ENCODE measurements around the gene NADK. TPM values are rescaled to one million over a fixed set of nuclear protein-coding genes. Genes with fewer than 3 reads are reported as not detected.

The NADK gene
- total and polyA plus RNA-seq, 2 experiments from 2014 or later: 43.0 to 43.1 TPM

- no peak overlapping the region for H2AFZ ChIP-seq
- H3K79me2 ChIP-seq (ENCODE audit: insufficient read depth): peaks cover 93% of the 10 kb centered on the region
- no peak overlapping the region for H3K9ac ChIP-seq
- no peaks in the 10 kb centered on the region for H3K27me3 ChIP-seq (replicated peaks; ENCODE audit: insufficient read depth)
- H3K9me2 ChIP-seq (ENCODE audit: insufficient read depth): no peaks in the 10 kb centered on the region
- H3K4me2 ChIP-seq (ENCODE audit: unreplicated experiment): no peak overlapping the region
- in situ Hi-C loops (cut with MboI): no loop called here
- H3K4me3 ChIP-seq: no peak overlapping the region
- TF ChIP-seq EZH2 (IDR thresholded peaks at IDR 0.05; ENCODE audit: insufficient read depth, poor library complexity, severe bottlenecking): no peak
- TF ChIP-seq EZH2phosphoT487 (IDR thresholded peaks at IDR 0.05; ENCODE audit: insufficient read depth, low read depth): no peak
- peaks cover 2% of the 10 kb centered on the region; the same call in 1 of the 2 replicates for H4K20me1 ChIP-seq (ENCODE audit: insufficient read depth)
- no peaks in the 10 kb centered on the region for H3K9me3 ChIP-seq (ENCODE audit: low read depth)
- H3K27ac ChIP-seq: no peak overlapping the region
- no peak for DNase-seq
- 86 to 95% methylated on average over 22 to 23 of the region's 23 CpGs for WGBS, 2 experiments (ENCODE audit: low coverage in 1 of 2, low lambda C conversion rate in 2 of 2, missing lambda C conversion rate in 2 of 2)
- H3F3A ChIP-seq (ENCODE audit: insufficient read depth): no peaks in the 10 kb centered on the region
- no peaks in the 10 kb centered on the region for H3K4me1 ChIP-seq (ENCODE audit: insufficient read depth)
- H3K36me3 ChIP-seq (ENCODE audit: low read depth): no peaks in the 10 kb centered on the region
These were observed 13.3 kb downstream of the NADK start for GRCh38 chr1:1764876-1765470.

DNA sequence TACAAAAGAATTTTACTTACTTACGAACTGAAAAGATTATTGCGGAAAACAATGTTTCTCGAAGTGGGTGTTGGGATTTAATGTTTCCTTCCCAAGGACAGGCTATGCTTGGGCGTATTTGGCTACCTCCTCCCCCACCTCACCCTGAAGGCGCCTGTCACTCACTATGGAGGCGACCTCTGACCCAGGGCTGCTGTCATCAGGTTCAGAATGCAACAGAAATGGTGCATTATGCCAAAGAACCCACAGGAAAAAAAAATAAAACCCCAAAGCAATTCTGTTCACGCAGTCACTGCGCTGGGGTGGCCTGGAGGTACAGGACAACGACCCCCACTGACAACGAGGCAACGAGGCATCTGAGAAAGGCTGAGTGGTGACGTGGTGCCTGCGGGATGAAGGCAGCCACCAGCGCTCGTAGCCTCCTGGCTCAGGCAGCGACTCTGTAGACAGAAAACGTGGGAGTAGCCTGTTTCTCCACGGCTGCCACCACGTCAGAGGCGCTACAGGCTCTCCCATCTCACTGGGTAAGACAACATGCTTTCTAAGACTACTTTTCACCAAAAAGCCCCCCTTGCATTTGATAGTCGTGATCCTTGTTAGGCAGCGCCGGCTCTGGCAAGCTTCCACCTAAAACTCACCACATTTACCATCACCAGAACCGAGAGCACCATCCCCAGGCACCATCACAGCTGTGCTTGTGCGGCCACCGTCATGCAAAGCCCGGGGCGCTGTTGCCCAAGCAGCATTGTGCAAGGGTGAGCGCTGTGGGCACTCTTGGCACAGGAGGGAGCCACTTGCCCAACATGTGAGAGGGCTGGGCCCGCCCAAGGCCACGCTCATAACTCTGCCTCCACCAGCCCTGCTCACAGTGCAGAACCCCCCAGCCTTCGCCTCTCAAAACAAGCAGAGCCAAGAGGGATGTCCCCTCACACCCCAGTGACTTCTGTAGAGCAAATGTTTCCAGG lies 14.3 kb downstream of the NADK start:
- Histone ChIP-seq H3K9me3 (ENCODE audit: low read depth) (no peaks in the 10 kb centered on the region), H3K27ac (no peak overlapping the region), H2AFZ (no peak overlapping the region), H3K9ac (no peak overlapping the region), H3K79me2 (ENCODE audit: insufficient read depth) (peaks cover 93% of the 10 kb centered on the region), H3K4me3 (no peak overlapping the region), H3K9me2 (ENCODE audit: insufficient read depth) (no peaks in the 10 kb centered on the region), H3K36me3 (ENCODE audit: low read depth) (no peaks in the 10 kb centered on the region), H3K4me1 (ENCODE audit: insufficient read depth) (no peaks in the 10 kb centered on the region), H3K27me3 (replicated peaks; ENCODE audit: insufficient read depth) (no peaks in the 10 kb centered on the region), H4K20me1 (ENCODE audit: insufficient read depth) (no peaks in the 10 kb centered on the region), H3K4me2 (ENCODE audit: unreplicated experiment) (no peak overlapping the region), H3F3A (ENCODE audit: insufficient read depth) (no peaks in the 10 kb centered on the region)
- WGBS, 2 experiments (ENCODE audit: low coverage in 1 of 2, low lambda C conversion rate in 2 of 2, missing lambda C conversion rate in 2 of 2): 91 to 92% methylated on average over 32 of the region's 32 CpGs
- no peak for TF ChIP-seq EZH2 (IDR thresholded peaks at IDR 0.05; ENCODE audit: insufficient read depth, poor library complexity, severe bottlenecking)
- no peak for TF ChIP-seq EZH2phosphoT487 (IDR thresholded peaks at IDR 0.05; ENCODE audit: insufficient read depth, low read depth)
- DNase-seq: peak; percentile 10
- in situ Hi-C loops (cut with MboI): no loop called here

DNA sequence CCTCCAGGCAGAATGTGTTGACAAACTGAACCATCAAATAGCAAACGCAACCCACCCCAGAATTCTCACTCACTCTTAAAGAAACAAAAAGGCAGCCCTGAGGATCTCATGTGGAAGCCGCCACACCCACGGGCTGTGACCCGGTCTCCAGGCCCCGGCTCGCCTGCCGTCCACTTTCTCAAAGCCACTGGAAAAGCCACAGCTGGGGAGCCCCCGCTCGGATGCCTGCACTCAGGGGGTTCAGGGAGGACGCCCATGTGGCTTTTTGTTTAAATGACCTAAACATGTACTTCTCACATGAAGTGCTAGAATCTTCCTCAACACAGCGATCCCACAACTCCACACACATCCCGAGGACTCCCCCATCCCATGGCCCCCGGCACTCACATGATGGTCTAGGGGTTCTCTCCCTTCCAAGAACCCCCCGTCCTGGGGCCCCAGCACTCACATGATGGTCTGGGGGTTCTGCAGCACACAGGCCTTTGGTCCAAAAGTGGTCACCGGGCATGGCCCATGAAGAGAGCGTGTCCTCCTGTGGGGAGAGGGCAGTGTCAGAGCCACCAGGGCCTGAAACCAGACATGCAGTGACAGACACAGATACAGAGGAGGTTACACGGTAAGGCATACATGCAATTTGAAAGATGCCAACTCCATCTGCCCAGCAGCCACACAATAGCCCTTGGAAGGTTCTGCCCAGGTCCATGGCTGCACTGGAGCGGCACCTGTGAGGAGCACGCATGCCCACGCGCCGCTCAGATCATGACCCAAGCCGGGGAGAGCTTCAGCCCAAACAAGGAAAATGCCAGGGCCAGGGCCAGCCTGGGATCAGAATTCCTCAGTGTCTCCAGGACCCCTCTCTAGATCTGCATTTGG lies 16.5 kb downstream of the NADK start:
- H3K9me2 ChIP-seq (ENCODE audit: insufficient read depth): no peaks in the 10 kb centered on the region
- no peaks in the 10 kb centered on the region for H3F3A ChIP-seq (ENCODE audit: insufficient read depth)
- H2AFZ ChIP-seq: no peak overlapping the region
- 96 to 97% methylated on average over 23 of the region's 23 CpGs for WGBS, 2 experiments (ENCODE audit: low coverage in 1 of 2, low lambda C conversion rate in 2 of 2, missing lambda C conversion rate in 2 of 2)
- H3K4me3 ChIP-seq: no peak overlapping the region
- H3K79me2 ChIP-seq (ENCODE audit: insufficient read depth): peaks cover 91% of the 10 kb centered on the region
- in situ Hi-C loops (cut with MboI): no loop called here
- no peak overlapping the region for H3K27ac ChIP-seq
- no peak overlapping the region for H3K9ac ChIP-seq
- H4K20me1 ChIP-seq (ENCODE audit: insufficient read depth): no peaks in the 10 kb centered on the region
- H3K4me2 ChIP-seq (ENCODE audit: unreplicated experiment): no peak overlapping the region
- no peaks in the 10 kb centered on the region for H3K27me3 ChIP-seq (replicated peaks; ENCODE audit: insufficient read depth)
- no peaks in the 10 kb centered on the region for H3K36me3 ChIP-seq (ENCODE audit: low read depth)
- no peaks in the 10 kb centered on the region for H3K9me3 ChIP-seq (ENCODE audit: low read depth)
- TF ChIP-seq EZH2 (IDR thresholded peaks at IDR 0.05; ENCODE audit: insufficient read depth, poor library complexity, severe bottlenecking) (no peak), EZH2phosphoT487 (IDR thresholded peaks at IDR 0.05; ENCODE audit: insufficient read depth, low read depth) (no peak)
- no peaks in the 10 kb centered on the region for H3K4me1 ChIP-seq (ENCODE audit: insufficient read depth)
- no peak for DNase-seq

DNA sequence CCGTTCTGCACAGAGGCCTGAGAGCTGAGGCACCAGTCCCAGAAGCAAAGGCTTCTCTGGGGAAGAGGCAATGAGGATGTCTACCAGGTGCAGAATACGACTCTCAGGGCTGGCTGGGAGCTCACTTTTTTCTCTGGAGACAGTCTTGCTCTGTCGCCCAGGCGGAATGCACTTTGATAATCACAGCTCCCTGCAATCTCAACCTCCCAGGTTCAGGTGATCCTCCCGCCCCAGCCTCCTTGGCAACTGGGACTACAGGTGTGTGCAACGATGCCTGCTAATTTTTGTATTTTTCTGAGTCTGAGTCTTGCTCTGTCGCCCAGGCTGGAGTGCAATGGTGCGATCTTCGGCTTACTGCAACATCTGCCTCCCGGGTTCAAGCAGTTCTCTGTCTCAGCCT lies 17.6 kb downstream of the NADK start:
- in situ Hi-C loops (cut with MboI): no loop called here
- no peaks in the 10 kb centered on the region for H3K4me1 ChIP-seq (ENCODE audit: insufficient read depth)
- TF ChIP-seq EZH2 (IDR thresholded peaks at IDR 0.05; ENCODE audit: insufficient read depth, poor library complexity, severe bottlenecking) (no peak), EZH2phosphoT487 (IDR thresholded peaks at IDR 0.05; ENCODE audit: insufficient read depth, low read depth) (no peak)
- H3K9me3 ChIP-seq (ENCODE audit: low read depth): no peaks in the 10 kb centered on the region
- no peak overlapping the region for H3K9ac ChIP-seq
- no peak overlapping the region for H3K4me3 ChIP-seq
- H3K9me2 ChIP-seq (ENCODE audit: insufficient read depth): no peaks in the 10 kb centered on the region
- H2AFZ ChIP-seq: no peak overlapping the region
- no peak overlapping the region for H3K27ac ChIP-seq
- H3K4me2 ChIP-seq (ENCODE audit: unreplicated experiment): no peak overlapping the region
- 96% methylated on average over 10 of the region's 10 CpGs for WGBS, 2 experiments (ENCODE audit: low coverage in 1 of 2, low lambda C conversion rate in 2 of 2, missing lambda C conversion rate in 2 of 2)
- no peaks in the 10 kb centered on the region for H3K36me3 ChIP-seq (ENCODE audit: low read depth)
- H3K27me3 ChIP-seq (replicated peaks; ENCODE audit: insufficient read depth): no peaks in the 10 kb centered on the region
- H4K20me1 ChIP-seq (ENCODE audit: insufficient read depth): no peaks in the 10 kb centered on the region
- DNase-seq: no peak
- peaks cover 80% of the 10 kb centered on the region for H3K79me2 ChIP-seq (ENCODE audit: insufficient read depth)
- no peaks in the 10 kb centered on the region for H3F3A ChIP-seq (ENCODE audit: insufficient read depth)
